H1 (cell line): ENCODE data around the gene MAPT. TPM values are rescaled to one million over a fixed set of nuclear protein-coding genes. Genes with fewer than 3 reads are reported as not detected.

Experiments used
- MAFK ChIP-seq: IDR thresholded peaks from 2 replicates; pipeline ENCODE4 v1.6.1; 2012; ENCODE audit warnings: low read depth, mild to moderate bottlenecking, improper control_type of control experiment, low read length
- SIN3A ChIP-seq, 2 experiments: IDR thresholded peaks in 1 of 2; conservative IDR thresholded peaks in 1 of 2; 2 replicates each; pipeline ENCODE4 v1.6.1; 2011 to 2012; ENCODE audit warnings: low read length in 2 of 2, improper control_type of control experiment in 1 of 2, low read depth in 1 of 2, mild to moderate bottlenecking in 1 of 2
- polyA plus RNA-seq, 7 experiments: library from polyadenylated mRNA; depleted of rRNA in 3 of 7; stranded (reverse) in 5 of 7; unstranded in 2 of 7; fragments of >200 nt in 5 of 7; fragments of 200-250 nt in 2 of 7; gene quantifications; 1 replicate in 5 of 7; 2 replicates in 1 of 7; 4 replicates in 1 of 7; pipeline versions ENCODE4 v1.2.1 to v1.2.3, GENCODE V29; 2011 to 2013; ENCODE audit warnings: missing spikeins in 2 of 7, mixed read lengths in 2 of 7
- total RNA-seq: library from RNA; stranded (reverse); fragmentation: NEBNext Ultra II Directional; extraction: Animal tissue kit (Norgen Biotek cat#: 25700); gene quantifications from 2 replicates; pipeline ENCODE4 v1.2.1, GENCODE V29; 2021
- TF ChIP-seq, protein P1 (sequence below): fragments of 300-600 bp; sonication (generic); IDR thresholded peaks from 2 replicates; pipeline ENCODE4 v1.7.1; 2012; ENCODE audit warnings: low read length, moderate library complexity, mild to moderate bottlenecking, inconsistent platforms; ENCODE audit not compliant: insufficient replicate concordance

MAPT gene
- total and polyA plus RNA-seq, 2 of the 8 experiments (the other 6 are each of a cell fraction or from before 2014, with no cell fraction given), result 0.54 to 1.7 TPM

DNA sequence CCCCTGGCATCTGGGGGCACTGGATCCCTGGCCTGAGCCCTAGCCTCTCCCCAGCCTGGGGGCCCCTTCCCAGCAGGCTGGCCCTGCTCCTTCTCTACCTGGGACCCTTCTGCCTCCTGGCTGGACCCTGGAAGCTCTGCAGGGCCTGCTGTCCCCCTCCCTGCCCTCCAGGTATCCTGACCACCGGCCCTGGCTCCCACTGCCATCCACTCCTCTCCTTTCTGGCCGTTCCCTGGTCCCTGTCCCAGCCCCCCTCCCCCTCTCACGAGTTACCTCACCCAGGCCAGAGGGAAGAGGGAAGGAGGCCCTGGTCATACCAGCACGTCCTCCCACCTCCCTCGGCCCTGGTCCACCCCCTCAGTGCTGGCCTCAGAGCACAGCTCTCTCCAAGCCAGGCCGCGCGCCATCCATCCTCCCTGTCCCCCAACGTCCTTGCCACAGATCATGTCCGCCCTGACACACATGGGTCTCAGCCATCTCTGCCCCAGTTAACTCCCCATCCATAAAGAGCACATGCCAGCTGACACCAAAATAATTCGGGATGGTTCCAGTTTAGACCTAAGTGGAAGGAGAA is 118.2 kb downstream of the MAPT start (continued):
- TF ChIP-seq, protein P1, sequence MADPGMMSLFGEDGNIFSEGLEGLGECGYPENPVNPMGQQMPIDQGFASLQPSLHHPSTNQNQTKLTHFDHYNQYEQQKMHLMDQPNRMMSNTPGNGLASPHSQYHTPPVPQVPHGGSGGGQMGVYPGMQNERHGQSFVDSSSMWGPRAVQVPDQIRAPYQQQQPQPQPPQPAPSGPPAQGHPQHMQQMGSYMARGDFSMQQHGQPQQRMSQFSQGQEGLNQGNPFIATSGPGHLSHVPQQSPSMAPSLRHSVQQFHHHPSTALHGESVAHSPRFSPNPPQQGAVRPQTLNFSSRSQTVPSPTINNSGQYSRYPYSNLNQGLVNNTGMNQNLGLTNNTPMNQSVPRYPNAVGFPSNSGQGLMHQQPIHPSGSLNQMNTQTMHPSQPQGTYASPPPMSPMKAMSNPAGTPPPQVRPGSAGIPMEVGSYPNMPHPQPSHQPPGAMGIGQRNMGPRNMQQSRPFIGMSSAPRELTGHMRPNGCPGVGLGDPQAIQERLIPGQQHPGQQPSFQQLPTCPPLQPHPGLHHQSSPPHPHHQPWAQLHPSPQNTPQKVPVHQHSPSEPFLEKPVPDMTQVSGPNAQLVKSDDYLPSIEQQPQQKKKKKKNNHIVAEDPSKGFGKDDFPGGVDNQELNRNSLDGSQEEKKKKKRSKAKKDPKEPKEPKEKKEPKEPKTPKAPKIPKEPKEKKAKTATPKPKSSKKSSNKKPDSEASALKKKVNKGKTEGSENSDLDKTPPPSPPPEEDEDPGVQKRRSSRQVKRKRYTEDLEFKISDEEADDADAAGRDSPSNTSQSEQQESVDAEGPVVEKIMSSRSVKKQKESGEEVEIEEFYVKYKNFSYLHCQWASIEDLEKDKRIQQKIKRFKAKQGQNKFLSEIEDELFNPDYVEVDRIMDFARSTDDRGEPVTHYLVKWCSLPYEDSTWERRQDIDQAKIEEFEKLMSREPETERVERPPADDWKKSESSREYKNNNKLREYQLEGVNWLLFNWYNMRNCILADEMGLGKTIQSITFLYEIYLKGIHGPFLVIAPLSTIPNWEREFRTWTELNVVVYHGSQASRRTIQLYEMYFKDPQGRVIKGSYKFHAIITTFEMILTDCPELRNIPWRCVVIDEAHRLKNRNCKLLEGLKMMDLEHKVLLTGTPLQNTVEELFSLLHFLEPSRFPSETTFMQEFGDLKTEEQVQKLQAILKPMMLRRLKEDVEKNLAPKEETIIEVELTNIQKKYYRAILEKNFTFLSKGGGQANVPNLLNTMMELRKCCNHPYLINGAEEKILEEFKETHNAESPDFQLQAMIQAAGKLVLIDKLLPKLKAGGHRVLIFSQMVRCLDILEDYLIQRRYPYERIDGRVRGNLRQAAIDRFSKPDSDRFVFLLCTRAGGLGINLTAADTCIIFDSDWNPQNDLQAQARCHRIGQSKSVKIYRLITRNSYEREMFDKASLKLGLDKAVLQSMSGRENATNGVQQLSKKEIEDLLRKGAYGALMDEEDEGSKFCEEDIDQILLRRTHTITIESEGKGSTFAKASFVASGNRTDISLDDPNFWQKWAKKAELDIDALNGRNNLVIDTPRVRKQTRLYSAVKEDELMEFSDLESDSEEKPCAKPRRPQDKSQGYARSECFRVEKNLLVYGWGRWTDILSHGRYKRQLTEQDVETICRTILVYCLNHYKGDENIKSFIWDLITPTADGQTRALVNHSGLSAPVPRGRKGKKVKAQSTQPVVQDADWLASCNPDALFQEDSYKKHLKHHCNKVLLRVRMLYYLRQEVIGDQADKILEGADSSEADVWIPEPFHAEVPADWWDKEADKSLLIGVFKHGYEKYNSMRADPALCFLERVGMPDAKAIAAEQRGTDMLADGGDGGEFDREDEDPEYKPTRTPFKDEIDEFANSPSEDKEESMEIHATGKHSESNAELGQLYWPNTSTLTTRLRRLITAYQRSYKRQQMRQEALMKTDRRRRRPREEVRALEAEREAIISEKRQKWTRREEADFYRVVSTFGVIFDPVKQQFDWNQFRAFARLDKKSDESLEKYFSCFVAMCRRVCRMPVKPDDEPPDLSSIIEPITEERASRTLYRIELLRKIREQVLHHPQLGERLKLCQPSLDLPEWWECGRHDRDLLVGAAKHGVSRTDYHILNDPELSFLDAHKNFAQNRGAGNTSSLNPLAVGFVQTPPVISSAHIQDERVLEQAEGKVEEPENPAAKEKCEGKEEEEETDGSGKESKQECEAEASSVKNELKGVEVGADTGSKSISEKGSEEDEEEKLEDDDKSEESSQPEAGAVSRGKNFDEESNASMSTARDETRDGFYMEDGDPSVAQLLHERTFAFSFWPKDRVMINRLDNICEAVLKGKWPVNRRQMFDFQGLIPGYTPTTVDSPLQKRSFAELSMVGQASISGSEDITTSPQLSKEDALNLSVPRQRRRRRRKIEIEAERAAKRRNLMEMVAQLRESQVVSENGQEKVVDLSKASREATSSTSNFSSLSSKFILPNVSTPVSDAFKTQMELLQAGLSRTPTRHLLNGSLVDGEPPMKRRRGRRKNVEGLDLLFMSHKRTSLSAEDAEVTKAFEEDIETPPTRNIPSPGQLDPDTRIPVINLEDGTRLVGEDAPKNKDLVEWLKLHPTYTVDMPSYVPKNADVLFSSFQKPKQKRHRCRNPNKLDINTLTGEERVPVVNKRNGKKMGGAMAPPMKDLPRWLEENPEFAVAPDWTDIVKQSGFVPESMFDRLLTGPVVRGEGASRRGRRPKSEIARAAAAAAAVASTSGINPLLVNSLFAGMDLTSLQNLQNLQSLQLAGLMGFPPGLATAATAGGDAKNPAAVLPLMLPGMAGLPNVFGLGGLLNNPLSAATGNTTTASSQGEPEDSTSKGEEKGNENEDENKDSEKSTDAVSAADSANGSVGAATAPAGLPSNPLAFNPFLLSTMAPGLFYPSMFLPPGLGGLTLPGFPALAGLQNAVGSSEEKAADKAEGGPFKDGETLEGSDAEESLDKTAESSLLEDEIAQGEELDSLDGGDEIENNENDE, result no peak
- TF ChIP-seq MAFK (no peak), SIN3A (conservative IDR thresholded peaks at IDR 0.05 in 1 of 2, IDR thresholded peaks at IDR 0.05 in 1 of 2; ENCODE audit: low read depth in 1 of 2, low read length in 2 of 2) (no peak)
